Astrocyte (in vitro differentiated cells and primary cell): ENCODE measurements around the gene PRKAR1A. TPM values are rescaled to one million over a fixed set of nuclear protein-coding genes. Genes with fewer than 3 reads are reported as not detected.
"Not testable (repeated sequence)": the region's sequence is repeated elsewhere in the genome, so short reads cannot be mapped to it uniquely, and the experiment has no call there.

Experiments
- DNase-seq: peaks from one replicate; pipeline ENCODE4 v3.0.0-alpha.2; 2010; ENCODE audit warnings: low read depth
- FAIRE-seq: peaks from 2 replicates; lab custom pipeline; 2011; peaks lifted over from hg19 to GRCh38; lab: Jason Lieb, UNC
- H2AFZ ChIP-seq: 2 replicates; pipeline ENCODE4 v1.6.0; 2012; ENCODE audit warnings: low read depth, low read length, inconsistent platforms
- H3K27ac ChIP-seq: 2 replicates; pipeline ENCODE4 v1.5.1; 2011; ENCODE audit warnings: low read depth, low read length, inconsistent platforms
- H3K27me3 ChIP-seq: 2 replicates; pipeline ENCODE4 v1.6.0; 2011; ENCODE audit warnings: low read length, inconsistent platforms; ENCODE audit not compliant: insufficient read depth
- H3K36me3 ChIP-seq: 2 replicates; pipeline ENCODE4 v1.5.1; 2011; ENCODE audit warnings: low read length, inconsistent platforms; ENCODE audit not compliant: insufficient read depth
- H3K4me1 ChIP-seq: 2 replicates; pipeline ENCODE4 v1.5.1; 2011; ENCODE audit warnings: low read length, inconsistent platforms; ENCODE audit not compliant: insufficient read depth
- H3K4me2 ChIP-seq: 2 replicates; pipeline ENCODE4 v1.6.0; 2012; ENCODE audit warnings: low read length, inconsistent platforms
- H3K4me3 ChIP-seq: 2 replicates; pipeline ENCODE4 v1.5.1; 2011; ENCODE audit warnings: low read depth, mild to moderate bottlenecking, low read length, inconsistent platforms; ENCODE audit not compliant: insufficient read depth
- H3K79me2 ChIP-seq: 2 replicates; pipeline ENCODE4 v1.6.0; 2012; ENCODE audit warnings: mild to moderate bottlenecking, low read length, inconsistent platforms; ENCODE audit not compliant: insufficient read depth
- H3K9ac ChIP-seq: 2 replicates; pipeline ENCODE4 v1.6.0; 2012; ENCODE audit warnings: mild to moderate bottlenecking, low read length, inconsistent platforms
- H3K9me3 ChIP-seq: 2 replicates; pipeline ENCODE4 v1.5.1; 2012; ENCODE audit warnings: low read depth, mild to moderate bottlenecking, low read length, inconsistent platforms; ENCODE audit not compliant: insufficient read depth
- H4K20me1 ChIP-seq: 2 replicates; pipeline ENCODE4 v1.6.0; 2012; ENCODE audit warnings: low read length, inconsistent platforms; ENCODE audit not compliant: insufficient read depth
- H3K27ac Mint-ChIP-seq: one replicate; pipeline ENCODE4 v1.8.0; 2021; ENCODE audit warnings: mild to moderate bottlenecking, mixed read lengths; ENCODE audit not compliant: unreplicated experiment
- H3K27me3 Mint-ChIP-seq: one replicate; pipeline ENCODE4 v1.8.0; 2021; ENCODE audit warnings: low read depth, mixed read lengths; ENCODE audit not compliant: unreplicated experiment
- H3K36me3 Mint-ChIP-seq: one replicate; pipeline ENCODE4 v1.8.0; 2021; ENCODE audit warnings: low read depth, mixed read lengths; ENCODE audit not compliant: unreplicated experiment
- H3K4me1 Mint-ChIP-seq: one replicate; pipeline ENCODE4 v1.8.0; 2021; ENCODE audit warnings: low read depth, mixed read lengths; ENCODE audit not compliant: unreplicated experiment
- H3K4me3 Mint-ChIP-seq: one replicate; pipeline ENCODE4 v1.8.0; 2021; ENCODE audit warnings: mild to moderate bottlenecking, moderate library complexity, mixed read lengths; ENCODE audit not compliant: unreplicated experiment
- H3K9me3 Mint-ChIP-seq: one replicate; pipeline ENCODE4 v1.8.0; 2021; ENCODE audit warnings: mild to moderate bottlenecking, mixed read lengths; ENCODE audit not compliant: unreplicated experiment
- CTCF ChIP-seq: IDR thresholded peaks from 2 replicates; pipeline ENCODE4 v1.5.1; 2011; ENCODE audit warnings: low read depth, mild to moderate bottlenecking, inconsistent platforms, low read length, moderate library complexity; ENCODE audit not compliant: insufficient read depth
- EZH2 ChIP-seq: IDR thresholded peaks from 2 replicates; pipeline ENCODE4 v1.6.1; 2012; ENCODE audit warnings: mild to moderate bottlenecking, low read length, inconsistent platforms; ENCODE audit not compliant: insufficient read depth
- total RNA-seq: library from RNA; stranded (reverse); gene quantifications from 2 replicates; pipeline ENCODE4 v1.2.1, GENCODE V29; 2021

The PRKAR1A gene
- total RNA-seq, 1 donor from 2014 or later: 235 TPM

GRCh38 chr17:68489919-68490318 is 22.3 kb upstream of the PRKAR1A start:
- Histone ChIP-seq H3K9ac (no peak overlapping the region), H3K9me3 (no peaks in the 10 kb centered on the region), H3K79me2 (no peaks in the 10 kb centered on the region), H4K20me1 (no peaks in the 10 kb centered on the region), H3K4me2 (no peak overlapping the region), H3K4me1 (no peaks in the 10 kb centered on the region), H3K36me3 (no peaks in the 10 kb centered on the region), H3K27ac (no peak overlapping the region), H3K4me3 (no peak overlapping the region), H3K27me3 (peaks cover 7% of the 10 kb centered on the region), H2AFZ (no peak overlapping the region)
- Mint-ChIP-seq H3K36me3 (peaks cover 2% of the 10 kb centered on the region), H3K27ac (no peak overlapping the region), H3K9me3 (no peaks in the 10 kb centered on the region), H3K4me1 (no peaks in the 10 kb centered on the region), H3K4me3 (no peak overlapping the region), H3K27me3 (peaks cover 21% of the 10 kb centered on the region)
- no peak for TF ChIP-seq EZH2
- TF ChIP-seq CTCF: no peak
- FAIRE-seq (no peak), DNase-seq (no peak)

DNA sequence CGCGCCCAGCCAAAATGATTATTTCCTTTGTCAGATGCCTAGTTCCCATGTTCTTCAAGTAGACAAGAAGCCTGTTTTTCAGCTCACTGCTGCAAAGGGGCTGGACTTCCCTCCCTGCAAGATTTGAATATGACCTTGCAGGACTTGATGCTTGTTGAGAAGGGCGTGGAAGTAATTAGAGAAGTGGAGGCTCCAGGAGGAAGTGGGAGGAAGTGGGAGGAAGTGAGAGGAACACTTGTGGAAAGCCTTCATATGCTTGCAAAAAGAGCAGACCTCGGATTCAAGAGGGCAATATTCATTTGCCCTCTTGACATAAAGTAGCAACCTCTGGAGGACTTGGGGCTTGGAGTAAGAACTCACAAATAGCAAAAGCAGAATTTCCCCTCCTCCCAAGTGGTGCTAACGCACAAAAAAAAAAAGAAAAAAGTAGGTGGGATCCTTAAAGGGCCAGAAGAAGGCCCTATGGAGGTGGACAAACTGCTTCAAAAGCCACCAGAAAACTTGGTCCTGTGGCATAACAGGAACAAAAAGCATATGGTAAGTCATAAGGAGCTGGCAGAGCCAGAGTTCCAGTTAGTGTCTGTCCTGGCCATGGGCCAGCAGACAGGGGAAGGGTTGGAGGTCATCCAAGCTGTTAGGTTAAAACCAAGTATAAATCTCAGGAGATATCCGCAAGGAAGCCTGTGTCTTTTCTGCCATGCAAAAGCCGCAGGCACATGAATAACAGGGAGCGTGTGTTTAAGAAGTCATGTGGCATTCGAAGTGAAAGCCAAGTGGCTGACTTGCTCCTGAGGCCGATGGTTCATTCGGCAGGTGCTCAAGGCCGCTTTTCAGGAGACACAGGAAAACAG is 20.6 kb upstream of the PRKAR1A start:
- Histone ChIP-seq H2AFZ (no peak overlapping the region), H3K9me3 (no peaks in the 10 kb centered on the region), H3K27ac (no peak overlapping the region), H3K4me2 (no peak overlapping the region), H3K4me3 (no peak overlapping the region), H3K4me1 (no peaks in the 10 kb centered on the region), H3K36me3 (no peaks in the 10 kb centered on the region), H4K20me1 (no peaks in the 10 kb centered on the region), H3K9ac (no peak overlapping the region), H3K27me3 (no peaks in the 10 kb centered on the region), H3K79me2 (no peaks in the 10 kb centered on the region)
- Mint-ChIP-seq H3K27me3 (peaks cover 8% of the 10 kb centered on the region), H3K9me3 (peaks cover 4% of the 10 kb centered on the region), H3K27ac (no peak overlapping the region), H3K4me1 (no peaks in the 10 kb centered on the region), H3K36me3 (peaks cover 2% of the 10 kb centered on the region), H3K4me3 (no peak overlapping the region)
- DNase-seq (no peak), FAIRE-seq (no peak)
- TF ChIP-seq CTCF: no peak
- TF ChIP-seq EZH2: no peak

DNA sequence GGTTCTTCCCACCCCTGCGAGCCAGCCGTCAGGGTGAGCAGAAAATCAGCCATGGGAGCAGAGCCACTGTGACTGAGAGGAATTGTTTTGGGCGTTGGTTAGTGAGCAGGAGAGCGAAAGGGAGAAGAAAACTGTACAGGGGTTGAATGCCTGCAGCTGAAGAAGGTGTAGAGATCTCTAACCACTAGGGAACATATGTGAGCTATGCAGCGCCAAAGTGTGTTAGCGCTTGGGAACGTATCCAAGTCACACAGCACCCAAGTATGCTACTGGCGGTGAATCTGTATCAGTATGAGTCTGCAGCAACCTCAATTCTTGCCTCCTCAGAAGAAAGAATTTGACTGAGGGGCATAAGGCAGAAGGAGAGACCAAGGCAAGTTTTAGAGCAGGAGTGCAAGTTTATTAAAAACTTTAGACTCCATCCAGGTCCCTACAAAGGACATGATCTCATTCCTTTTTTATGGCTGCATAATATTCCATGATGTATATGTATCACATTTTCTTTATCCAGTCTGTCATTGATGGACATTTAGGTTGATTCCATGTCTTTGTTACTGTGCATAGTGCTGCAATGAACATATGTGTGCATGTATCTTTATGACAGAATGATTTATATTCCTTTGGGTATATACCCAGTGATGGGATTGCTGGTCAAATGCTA is 19.7 kb upstream of the PRKAR1A start:
- not testable (repeated sequence) for H3K27ac ChIP-seq, H3K4me2 ChIP-seq, H3K9me3 ChIP-seq, H3K4me3 Mint-ChIP-seq, H4K20me1 ChIP-seq, H3K4me3 ChIP-seq, H3K4me1 Mint-ChIP-seq, FAIRE-seq, H3K9ac ChIP-seq, H3K27me3 Mint-ChIP-seq, H3K27ac Mint-ChIP-seq, H3K79me2 ChIP-seq, H3K4me1 ChIP-seq, DNase-seq, H3K9me3 Mint-ChIP-seq, H3K36me3 ChIP-seq, H3K36me3 Mint-ChIP-seq, H2AFZ ChIP-seq, H3K27me3 ChIP-seq
